Progenitor cell of endocrine pancreas (in vitro differentiated cells): ENCODE data around the gene STIM2. TPM values are rescaled to one million over a fixed set of nuclear protein-coding genes. Genes with fewer than 3 reads are reported as not detected.

Experiments
- DNase-seq: peaks from one replicate; pipeline ENCODE4 v3.0.0; 2021; ENCODE audit warnings: low spot score; ENCODE audit not compliant: unreplicated experiment
- H3K27ac Mint-ChIP-seq: 2 replicates; pipeline ENCODE4 v1.8.0; 2021; ENCODE audit warnings: mild to moderate bottlenecking, moderate library complexity, mixed read lengths
- H3K27me3 Mint-ChIP-seq: 2 replicates; pipeline ENCODE4 v1.8.0; 2021; ENCODE audit warnings: mixed read lengths
- H3K36me3 Mint-ChIP-seq: 2 replicates; pipeline ENCODE4 v1.8.0; 2022; ENCODE audit warnings: mixed read lengths; ENCODE audit not compliant: insufficient read depth
- H3K4me1 Mint-ChIP-seq: 2 replicates; pipeline ENCODE4 v1.8.0; 2021; ENCODE audit warnings: low read depth, mixed read lengths
- H3K4me3 Mint-ChIP-seq: 2 replicates; pipeline ENCODE4 v1.8.0; 2021; ENCODE audit warnings: low read depth, mild to moderate bottlenecking, moderate library complexity, mixed read lengths
- H3K9me3 Mint-ChIP-seq: 2 replicates; pipeline ENCODE4 v1.8.0; 2021; ENCODE audit warnings: low read depth, mixed read lengths
- total RNA-seq: library from RNA; stranded (reverse); gene quantifications from 2 replicates; pipeline ENCODE4 v1.2.1, GENCODE V29; 2021
- TF ChIP-seq, protein P1 (sequence below): fragments of 200-600 bp; sonication (generic); IDR thresholded peaks from one replicate; pipeline ENCODE4 v1.5.0; 2021; ENCODE audit warnings: antibody characterized with exemption, mild to moderate bottlenecking; ENCODE audit not compliant: unreplicated experiment

STIM2 gene
- total RNA-seq, 1 donor from 2014 or later, result 48.7 TPM

DNA sequence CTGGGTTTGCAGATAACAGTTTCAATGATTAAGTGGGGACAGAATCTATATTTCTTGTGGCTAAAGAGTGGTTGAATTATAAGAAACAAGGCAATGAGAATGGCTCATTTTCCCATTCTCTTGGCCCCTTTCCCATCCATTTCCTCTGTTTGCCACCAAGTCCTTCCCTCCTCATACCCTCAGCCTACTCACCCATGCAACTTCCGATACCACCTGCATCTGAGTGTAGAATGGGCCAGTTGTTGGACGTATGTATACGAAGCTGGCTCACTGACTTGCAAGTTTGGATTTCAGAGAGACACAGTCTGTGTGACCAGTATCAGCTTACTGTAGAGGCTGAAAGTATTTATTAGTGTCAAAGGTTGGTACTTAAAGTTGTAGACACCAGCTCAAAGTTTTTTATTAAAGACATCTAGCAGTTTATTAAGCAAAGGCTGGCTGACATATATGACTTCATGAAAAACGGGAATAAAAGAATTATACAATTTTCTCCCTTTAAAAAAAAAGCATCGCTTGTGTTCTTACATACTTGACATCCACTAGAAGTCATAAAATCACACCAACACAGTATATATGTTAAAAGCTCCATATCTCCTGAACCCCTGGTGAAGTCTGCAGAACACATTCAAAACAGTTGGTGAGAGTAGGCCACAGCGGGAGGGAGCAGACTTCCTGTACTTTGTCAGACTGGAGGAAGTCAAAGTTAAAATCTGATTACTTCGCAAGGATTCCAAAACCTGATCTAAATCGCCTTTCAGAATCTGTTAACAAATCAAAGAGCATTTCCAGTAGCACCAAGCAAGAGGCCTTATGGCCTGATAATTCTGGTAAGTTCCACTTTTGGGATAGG, 22.4 kb upstream of the STIM2 start:
- DNase-seq, result no peak
- Mint-ChIP-seq H3K27ac (no peak overlapping the region), H3K27me3 (no peaks in the 10 kb centered on the region), H3K4me1 (no peaks in the 10 kb centered on the region), H3K36me3 (no peaks in the 10 kb centered on the region), H3K4me3 (no peak overlapping the region), H3K9me3 (no peaks in the 10 kb centered on the region)
- TF ChIP-seq, protein P1, sequence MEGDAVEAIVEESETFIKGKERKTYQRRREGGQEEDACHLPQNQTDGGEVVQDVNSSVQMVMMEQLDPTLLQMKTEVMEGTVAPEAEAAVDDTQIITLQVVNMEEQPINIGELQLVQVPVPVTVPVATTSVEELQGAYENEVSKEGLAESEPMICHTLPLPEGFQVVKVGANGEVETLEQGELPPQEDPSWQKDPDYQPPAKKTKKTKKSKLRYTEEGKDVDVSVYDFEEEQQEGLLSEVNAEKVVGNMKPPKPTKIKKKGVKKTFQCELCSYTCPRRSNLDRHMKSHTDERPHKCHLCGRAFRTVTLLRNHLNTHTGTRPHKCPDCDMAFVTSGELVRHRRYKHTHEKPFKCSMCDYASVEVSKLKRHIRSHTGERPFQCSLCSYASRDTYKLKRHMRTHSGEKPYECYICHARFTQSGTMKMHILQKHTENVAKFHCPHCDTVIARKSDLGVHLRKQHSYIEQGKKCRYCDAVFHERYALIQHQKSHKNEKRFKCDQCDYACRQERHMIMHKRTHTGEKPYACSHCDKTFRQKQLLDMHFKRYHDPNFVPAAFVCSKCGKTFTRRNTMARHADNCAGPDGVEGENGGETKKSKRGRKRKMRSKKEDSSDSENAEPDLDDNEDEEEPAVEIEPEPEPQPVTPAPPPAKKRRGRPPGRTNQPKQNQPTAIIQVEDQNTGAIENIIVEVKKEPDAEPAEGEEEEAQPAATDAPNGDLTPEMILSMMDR, result no peak

DNA sequence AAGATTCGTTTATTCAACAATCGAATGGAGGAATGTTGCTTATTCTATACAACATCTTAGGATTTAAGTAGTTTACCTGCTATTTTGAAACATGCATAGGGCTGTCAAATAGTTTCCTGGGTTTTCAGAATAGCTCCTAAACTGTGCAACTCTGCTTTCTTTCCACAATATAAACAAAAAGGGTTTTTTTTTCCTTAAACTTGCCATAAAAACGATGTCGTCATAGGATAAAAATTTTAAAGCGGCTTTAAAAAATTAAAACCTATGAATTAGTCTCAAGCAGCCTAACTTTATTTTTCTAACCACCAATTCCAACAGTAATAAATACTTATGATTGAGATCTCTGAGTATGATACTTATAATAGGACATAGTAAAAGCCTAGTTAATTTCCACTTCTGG, 21.6 kb upstream of the STIM2 start:
- H3K27ac Mint-ChIP-seq, result no peak overlapping the region
- H3K4me1 Mint-ChIP-seq, result no peaks in the 10 kb centered on the region
- H3K9me3 Mint-ChIP-seq, result no peaks in the 10 kb centered on the region
- TF ChIP-seq, protein P1, result no peak
- no peak overlapping the region for H3K4me3 Mint-ChIP-seq
- no peaks in the 10 kb centered on the region for H3K36me3 Mint-ChIP-seq
- H3K27me3 Mint-ChIP-seq, result no peaks in the 10 kb centered on the region
- DNase-seq, result no peak

DNA sequence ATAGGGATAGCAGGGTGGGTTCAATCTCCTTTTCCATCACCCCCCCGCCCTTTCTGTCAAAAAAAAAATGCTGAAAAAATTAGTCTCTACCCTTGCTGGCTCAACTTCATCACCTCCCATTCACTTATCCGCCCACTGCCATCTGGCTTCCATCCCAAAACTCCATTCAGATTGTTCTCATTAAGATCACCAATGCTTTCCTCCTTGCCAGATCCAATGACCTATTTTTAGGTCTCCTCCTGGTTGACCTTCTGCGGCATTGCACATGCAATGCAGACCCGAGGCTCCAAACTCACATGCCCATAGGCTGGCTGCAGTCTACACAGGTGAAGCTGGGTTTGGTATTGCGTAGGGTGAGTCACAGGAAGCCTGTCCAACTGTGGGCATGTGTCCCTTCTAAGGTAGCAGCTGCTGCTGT, 21.1 kb upstream of the STIM2 start:
- Mint-ChIP-seq H3K4me1 (no peaks in the 10 kb centered on the region), H3K27me3 (no peaks in the 10 kb centered on the region), H3K9me3 (no peaks in the 10 kb centered on the region), H3K4me3 (no peak overlapping the region), H3K27ac (no peak overlapping the region), H3K36me3 (no peaks in the 10 kb centered on the region)
- DNase-seq, result no peak
- TF ChIP-seq, protein P1, result no peak

DNA sequence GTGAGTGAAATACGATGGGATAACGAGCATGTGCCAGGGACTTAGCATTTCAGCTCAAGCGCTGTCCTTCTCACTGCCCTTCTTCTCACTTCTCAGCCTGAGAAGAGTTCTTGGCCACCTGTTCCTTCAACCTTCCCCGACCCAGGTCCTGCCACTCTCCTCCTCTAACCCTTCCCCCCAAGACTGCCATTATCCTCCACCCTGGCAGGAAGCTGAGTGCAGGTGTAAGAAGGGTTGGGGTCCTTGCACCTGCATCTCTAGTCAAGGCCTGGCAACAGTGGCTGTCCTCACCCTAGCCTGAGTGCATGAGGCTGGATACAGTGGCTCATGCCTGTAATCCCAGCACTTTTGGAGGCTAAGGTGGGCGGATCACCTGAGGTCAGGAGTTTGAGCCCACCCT, 19.9 kb upstream of the STIM2 start:
- no peaks in the 10 kb centered on the region for H3K27me3 Mint-ChIP-seq
- no peak overlapping the region for H3K4me3 Mint-ChIP-seq
- H3K36me3 Mint-ChIP-seq, result no peaks in the 10 kb centered on the region
- no peaks in the 10 kb centered on the region for H3K4me1 Mint-ChIP-seq
- TF ChIP-seq, protein P1, result no peak
- H3K27ac Mint-ChIP-seq, result no peak overlapping the region
- no peak for DNase-seq
- no peaks in the 10 kb centered on the region for H3K9me3 Mint-ChIP-seq

DNA sequence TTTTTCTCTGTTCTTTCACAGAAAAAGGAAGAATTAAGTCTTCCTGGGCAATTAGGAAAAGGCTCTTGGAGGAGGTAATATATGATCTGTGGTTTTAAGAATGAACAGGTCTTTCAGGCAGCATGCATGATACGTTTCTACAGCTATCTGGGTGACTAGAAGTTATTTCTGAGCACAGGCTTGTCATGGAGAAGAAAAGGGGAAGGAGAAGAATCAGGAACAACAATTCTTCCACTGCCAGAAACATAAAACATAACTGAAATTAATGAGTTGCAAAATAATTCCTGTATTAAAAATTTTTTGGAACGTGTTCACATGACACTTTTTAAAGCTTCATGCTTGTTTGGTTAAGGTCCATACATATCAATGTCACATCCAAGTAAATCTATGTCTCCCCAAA, 17.7 kb upstream of the STIM2 start:
- Mint-ChIP-seq H3K36me3 (no peaks in the 10 kb centered on the region), H3K4me3 (no peak overlapping the region), H3K27ac (no peak overlapping the region), H3K4me1 (no peaks in the 10 kb centered on the region), H3K27me3 (no peaks in the 10 kb centered on the region), H3K9me3 (no peaks in the 10 kb centered on the region)
- TF ChIP-seq, protein P1, result no peak
- no peak for DNase-seq
